Activated naive CD8-positive, alpha-beta T cell (primary cell): Measurements from ENCODE around the gene KRTAP4-4.
"Not testable (repeated sequence)": the region's sequence is repeated elsewhere in the genome, so short reads cannot be mapped to it uniquely, and the experiment has no call there.

Experiments
- H3K27ac Mint-ChIP-seq: one replicate; pipeline ENCODE4 v1.8.0; 2021; ENCODE audit warnings: mixed read lengths
- H3K27me3 Mint-ChIP-seq: one replicate; pipeline ENCODE4 v1.8.0; 2021; ENCODE audit warnings: mixed read lengths
- H3K36me3 Mint-ChIP-seq: one replicate; pipeline ENCODE4 v1.8.0; 2021; ENCODE audit warnings: mixed read lengths
- H3K4me1 Mint-ChIP-seq: one replicate; pipeline ENCODE4 v1.8.0; 2021; ENCODE audit warnings: low read depth, mixed read lengths
- H3K4me3 Mint-ChIP-seq: one replicate; pipeline ENCODE4 v1.8.0; 2021; ENCODE audit warnings: mild to moderate bottlenecking, mixed read lengths
- H3K9me3 Mint-ChIP-seq: one replicate; pipeline ENCODE4 v1.8.0; 2021; ENCODE audit warnings: low read depth, mixed read lengths

KRTAP4-4 gene

GRCh38 chr17:41167561-41167960 is 7.0 kb upstream of the KRTAP4-4 start:
- Mint-ChIP-seq H3K4me1 (no peaks in the 10 kb centered on the region), H3K27me3 (no peaks in the 10 kb centered on the region), H3K9me3 (no peaks in the 10 kb centered on the region), H3K27ac (no peak overlapping the region), H3K4me3 (no peak overlapping the region), H3K36me3 (no peaks in the 10 kb centered on the region)

- H3K4me1 Mint-ChIP-seq: no peaks in the 10 kb centered on the region
- no peak overlapping the region for H3K27ac Mint-ChIP-seq
- no peak overlapping the region for H3K4me3 Mint-ChIP-seq
- H3K27me3 Mint-ChIP-seq: no peaks in the 10 kb centered on the region
- H3K36me3 Mint-ChIP-seq: no peaks in the 10 kb centered on the region
- no peaks in the 10 kb centered on the region for H3K9me3 Mint-ChIP-seq
Observed at GRCh38 chr17:41163828-41164227, 3.3 kb upstream of the KRTAP4-4 start.

DNA sequence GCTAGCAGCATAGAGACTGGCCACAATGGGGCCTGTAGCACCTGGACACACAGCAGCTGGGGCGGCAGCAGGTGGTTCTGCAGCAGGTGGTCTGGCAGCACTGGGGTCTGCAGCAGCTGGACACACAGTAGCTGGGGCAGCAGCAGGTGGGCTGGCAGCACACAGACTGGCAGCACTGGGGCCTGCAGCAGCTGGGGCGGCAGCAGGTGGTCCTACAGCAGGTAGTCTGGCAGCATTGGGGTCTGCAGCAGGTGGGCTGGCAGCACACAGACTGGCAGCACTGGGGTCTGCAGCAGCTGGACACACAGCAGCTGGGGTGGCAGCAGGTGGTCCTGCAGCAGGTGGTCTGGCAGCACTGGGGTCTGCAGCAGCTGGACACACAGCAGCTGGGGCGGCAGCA is 358 bp downstream of the KRTAP4-4 start:
- not testable (repeated sequence) for H3K27me3 Mint-ChIP-seq, H3K36me3 Mint-ChIP-seq, H3K4me1 Mint-ChIP-seq, H3K9me3 Mint-ChIP-seq, H3K4me3 Mint-ChIP-seq, H3K27ac Mint-ChIP-seq

GRCh38 chr17:41153856-41154255 is 6.7 kb downstream of the KRTAP4-4 start:
- no peaks in the 10 kb centered on the region for H3K36me3 Mint-ChIP-seq
- peaks cover 4% of the 10 kb centered on the region for H3K27me3 Mint-ChIP-seq
- no peaks in the 10 kb centered on the region for H3K9me3 Mint-ChIP-seq
- H3K27ac Mint-ChIP-seq: no peak overlapping the region
- no peak overlapping the region for H3K4me3 Mint-ChIP-seq
- no peaks in the 10 kb centered on the region for H3K4me1 Mint-ChIP-seq

DNA sequence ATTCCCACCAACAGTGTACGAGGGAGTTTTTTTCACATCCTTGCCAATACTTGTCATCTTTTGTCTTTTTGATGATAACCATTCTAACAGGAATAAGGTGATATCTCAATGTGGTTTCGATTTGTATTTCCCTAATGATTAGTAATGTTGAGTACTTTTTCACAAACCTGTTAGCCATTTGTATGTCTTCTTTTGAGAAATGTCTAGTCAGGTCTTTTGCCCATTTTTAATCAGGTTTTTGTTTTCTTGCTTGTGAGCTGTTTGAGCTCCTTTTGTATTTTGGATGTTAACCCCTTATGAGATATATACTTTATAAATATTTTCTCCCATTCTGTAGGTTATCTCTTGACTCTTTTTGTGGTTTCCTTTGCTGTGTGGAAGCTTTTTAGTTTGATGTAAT is 9.0 kb downstream of the KRTAP4-4 start:
- no peaks in the 10 kb centered on the region for H3K27me3 Mint-ChIP-seq
- H3K4me3 Mint-ChIP-seq: no peak overlapping the region
- no peak overlapping the region for H3K27ac Mint-ChIP-seq
- H3K4me1 Mint-ChIP-seq: no peaks in the 10 kb centered on the region
- H3K9me3 Mint-ChIP-seq: no peaks in the 10 kb centered on the region
- no peaks in the 10 kb centered on the region for H3K36me3 Mint-ChIP-seq

DNA sequence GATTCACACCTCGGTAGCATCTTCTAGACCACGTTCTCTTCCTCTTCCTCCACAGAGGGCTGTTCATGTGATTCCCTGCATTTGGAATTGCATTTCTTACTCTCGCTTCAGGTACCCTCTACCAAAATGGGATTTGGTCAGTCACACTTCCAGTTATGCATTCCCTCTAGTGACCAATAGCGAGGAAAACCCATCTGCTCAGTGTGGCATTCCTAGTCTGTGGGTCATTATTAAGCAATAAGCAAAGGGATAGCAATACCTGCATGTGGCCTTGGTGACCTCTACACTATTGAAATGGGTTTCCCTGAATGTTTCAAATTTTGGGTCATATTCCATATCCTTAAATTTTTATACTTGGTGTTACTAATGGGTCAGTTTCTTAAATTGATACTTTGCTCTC is 10.5 kb downstream of the KRTAP4-4 start:
- no peaks in the 10 kb centered on the region for H3K9me3 Mint-ChIP-seq
- H3K27ac Mint-ChIP-seq: no peak overlapping the region
- no peaks in the 10 kb centered on the region for H3K4me1 Mint-ChIP-seq
- H3K36me3 Mint-ChIP-seq: no peaks in the 10 kb centered on the region
- no peak overlapping the region for H3K4me3 Mint-ChIP-seq
- no peaks in the 10 kb centered on the region for H3K27me3 Mint-ChIP-seq

GRCh38 chr17:41149652-41149985 is 10.9 kb downstream of the KRTAP4-4 start, which contains the start of gene KRTAP4-5:
TSS of gene KRTAP4-5 (minus strand) at chr17:41149825. CDS start at chr17:41149767, 58 bp downstream.
- Mint-ChIP-seq H3K4me1 (no peaks in the 10 kb centered on the region), H3K27me3 (no peaks in the 10 kb centered on the region), H3K36me3 (no peaks in the 10 kb centered on the region), H3K27ac (no peak within 1 kb of the TSS), H3K4me3 (no peak within 1 kb of the TSS), H3K9me3 (no peaks in the 10 kb centered on the region)

- H3K27me3 Mint-ChIP-seq, H3K4me3 Mint-ChIP-seq, H3K36me3 Mint-ChIP-seq: not testable (repeated sequence)
Observed at GRCh38 chr17:41148971-41149651, 11.4 kb downstream of the KRTAP4-4 start.

GRCh38 chr17:41147531-41148204 is 12.9 kb downstream of the KRTAP4-4 start:
- H3K4me3 Mint-ChIP-seq: no peak overlapping the region
- no peaks in the 10 kb centered on the region for H3K27me3 Mint-ChIP-seq
- H3K36me3 Mint-ChIP-seq: peaks cover 7% of the 10 kb centered on the region
- H3K9me3 Mint-ChIP-seq: peaks cover 10% of the 10 kb centered on the region
- no peak overlapping the region for H3K27ac Mint-ChIP-seq
- H3K4me1 Mint-ChIP-seq: no peaks in the 10 kb centered on the region

More at GRCh38 chr17:41148971-41149651, 11.4 kb downstream of the KRTAP4-4 start:
- H3K4me1 Mint-ChIP-seq, H3K9me3 Mint-ChIP-seq, H3K27ac Mint-ChIP-seq: not testable (repeated sequence)

DNA sequence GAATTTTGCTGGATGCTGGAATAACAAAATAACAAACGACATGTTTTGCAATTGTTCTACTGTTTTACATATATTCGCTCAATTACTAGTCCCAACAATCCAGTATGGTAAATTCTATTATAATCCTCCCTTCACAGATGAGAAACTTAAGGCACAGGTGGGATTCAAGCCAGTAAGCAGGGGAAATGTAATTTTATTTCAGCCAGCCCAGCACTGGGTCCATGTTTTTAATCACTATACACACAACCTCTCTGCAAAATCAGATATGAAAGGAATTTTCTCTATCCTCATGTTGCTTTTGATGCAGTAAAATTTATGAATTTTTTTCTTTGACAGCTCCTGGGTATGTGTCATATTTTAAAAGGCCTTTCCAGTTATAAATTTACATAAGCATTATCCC is 15.3 kb downstream of the KRTAP4-4 start:
- Mint-ChIP-seq H3K4me1 (no peaks in the 10 kb centered on the region), H3K4me3 (no peak overlapping the region), H3K27ac (no peak overlapping the region), H3K27me3 (no peaks in the 10 kb centered on the region), H3K9me3 (peaks cover 21% of the 10 kb centered on the region), H3K36me3 (peaks cover 16% of the 10 kb centered on the region)

- no peaks in the 10 kb centered on the region for H3K27me3 Mint-ChIP-seq
- H3K4me3 Mint-ChIP-seq: no peak overlapping the region
- peaks cover 21% of the 10 kb centered on the region for H3K9me3 Mint-ChIP-seq
- peaks cover 16% of the 10 kb centered on the region for H3K36me3 Mint-ChIP-seq
- H3K27ac Mint-ChIP-seq: no peak overlapping the region
- no peaks in the 10 kb centered on the region for H3K4me1 Mint-ChIP-seq
Observed at GRCh38 chr17:41144846-41145245, 15.7 kb downstream of the KRTAP4-4 start.

- Mint-ChIP-seq H3K4me3 (no peak overlapping the region), H3K9me3 (peaks cover 27% of the 10 kb centered on the region), H3K27ac (no peak overlapping the region), H3K27me3 (no peaks in the 10 kb centered on the region), H3K36me3 (peaks cover 18% of the 10 kb centered on the region), H3K4me1 (no peaks in the 10 kb centered on the region)
Observed at GRCh38 chr17:41141361-41141760, 19.2 kb downstream of the KRTAP4-4 start.

GRCh38 chr17:41140360-41141131 is 20.0 kb downstream of the KRTAP4-4 start, which contains the start of gene KRTAP4-6:
TSS of gene KRTAP4-6 (minus strand) at chr17:41140544. CDS start at chr17:41140487, 57 bp downstream.
- peaks cover 28% of the 10 kb centered on the region for H3K9me3 Mint-ChIP-seq
- H3K4me1 Mint-ChIP-seq: no peaks in the 10 kb centered on the region
- H3K27ac Mint-ChIP-seq: no peak within 1 kb of the TSS
- H3K36me3 Mint-ChIP-seq: peaks cover 18% of the 10 kb centered on the region
- H3K27me3 Mint-ChIP-seq: no peaks in the 10 kb centered on the region
- no peak within 1 kb of the TSS for H3K4me3 Mint-ChIP-seq

- not testable (repeated sequence) for H3K4me1 Mint-ChIP-seq, H3K27ac Mint-ChIP-seq, H3K27me3 Mint-ChIP-seq, H3K4me3 Mint-ChIP-seq
- H3K9me3 Mint-ChIP-seq: peaks cover 28% of the 10 kb centered on the region
- H3K36me3 Mint-ChIP-seq: peaks cover 18% of the 10 kb centered on the region
Observed at GRCh38 chr17:41139865-41140264, 20.7 kb downstream of the KRTAP4-4 start.
